NCI-H1436 treated with DMSO at 0.1 percent for 48 hours (cell line): ENCODE data around the gene GLIS1.

ENCODE experiments used
- DNase-seq: peaks from one replicate; lab custom pipeline; 2025; lab: John Stamatoyannopoulos, UW

The GLIS1 gene

DNA sequence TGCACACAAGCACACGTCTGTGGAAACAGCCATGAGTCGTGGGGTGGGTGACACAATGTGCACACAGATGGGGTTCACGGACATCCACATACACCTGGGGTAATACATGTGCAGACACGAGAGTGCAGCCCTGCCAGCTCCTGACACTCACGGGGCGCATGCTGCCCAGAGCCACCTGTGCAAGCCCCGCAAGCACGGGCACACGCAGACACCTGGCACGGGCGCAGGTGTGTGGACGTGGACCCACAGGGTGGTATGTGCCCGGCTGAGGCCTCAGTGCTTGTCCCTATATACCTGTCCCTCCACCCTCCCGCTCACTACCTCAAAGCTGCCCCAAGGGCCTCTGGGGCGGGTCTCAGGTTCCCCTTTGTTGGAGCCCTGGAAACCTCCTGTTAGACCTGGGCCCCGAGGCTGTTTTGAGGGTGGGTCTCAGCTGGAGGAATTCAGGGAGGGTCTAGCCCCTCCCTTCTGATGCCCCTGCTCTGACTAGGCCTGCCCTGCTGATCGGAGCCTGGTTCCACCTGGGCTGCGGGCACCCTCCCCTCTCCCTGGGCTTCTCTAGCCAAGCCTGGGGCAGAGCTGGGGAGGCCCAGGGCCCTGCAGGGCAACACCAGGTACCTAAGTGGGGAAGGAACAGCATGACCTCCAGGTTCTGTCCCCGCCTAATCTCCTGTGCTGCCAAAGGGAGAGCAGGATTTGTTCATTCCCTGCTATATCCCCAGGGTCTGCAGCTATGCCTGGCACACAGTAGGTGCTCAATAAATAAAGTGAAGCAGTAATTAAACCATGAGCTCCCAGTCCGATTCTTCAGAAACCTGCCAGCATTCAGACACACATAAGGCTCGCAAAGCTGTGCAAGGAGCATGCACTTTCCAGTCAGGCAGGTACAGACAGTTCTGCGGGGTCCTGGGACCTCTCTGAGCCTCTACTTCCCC lies 230.6 kb downstream of the GLIS1 start:
- no peak for DNase-seq

DNA sequence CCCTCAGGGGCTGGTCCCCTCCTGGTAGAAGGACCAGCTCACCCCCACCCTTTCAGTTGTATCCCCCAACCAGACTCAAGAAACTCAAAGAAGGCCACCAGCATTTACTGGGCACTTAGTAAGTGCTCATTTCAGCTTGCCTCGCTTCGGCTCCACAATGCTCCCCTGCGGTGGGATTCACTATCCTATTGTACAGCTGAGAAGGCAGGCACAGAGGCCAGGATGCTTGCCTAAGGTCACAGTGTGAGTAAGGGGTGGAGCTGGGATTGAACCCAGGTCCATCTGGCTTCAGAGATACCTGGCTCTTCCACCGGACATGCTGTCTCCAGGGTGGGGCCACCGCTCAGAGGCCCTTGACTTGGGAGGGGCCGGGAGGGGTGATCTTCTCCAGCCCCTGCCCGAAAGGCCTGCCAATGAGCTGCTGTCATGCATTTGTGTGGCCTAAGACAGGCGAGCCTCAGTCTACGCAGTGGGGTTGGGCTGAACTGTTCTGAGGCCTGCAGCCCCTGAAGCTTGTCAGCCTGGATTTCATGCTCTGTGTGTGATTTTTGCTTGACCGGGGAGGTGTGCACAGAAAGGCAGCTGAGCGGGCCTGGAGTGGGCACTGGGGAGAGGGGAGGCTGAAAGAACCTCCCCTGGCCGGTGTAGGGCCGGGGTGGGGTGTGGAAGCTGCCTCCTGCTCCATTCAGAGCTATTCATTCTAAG lies 231.7 kb downstream of the GLIS1 start:
- DNase-seq, result no peak

DNA sequence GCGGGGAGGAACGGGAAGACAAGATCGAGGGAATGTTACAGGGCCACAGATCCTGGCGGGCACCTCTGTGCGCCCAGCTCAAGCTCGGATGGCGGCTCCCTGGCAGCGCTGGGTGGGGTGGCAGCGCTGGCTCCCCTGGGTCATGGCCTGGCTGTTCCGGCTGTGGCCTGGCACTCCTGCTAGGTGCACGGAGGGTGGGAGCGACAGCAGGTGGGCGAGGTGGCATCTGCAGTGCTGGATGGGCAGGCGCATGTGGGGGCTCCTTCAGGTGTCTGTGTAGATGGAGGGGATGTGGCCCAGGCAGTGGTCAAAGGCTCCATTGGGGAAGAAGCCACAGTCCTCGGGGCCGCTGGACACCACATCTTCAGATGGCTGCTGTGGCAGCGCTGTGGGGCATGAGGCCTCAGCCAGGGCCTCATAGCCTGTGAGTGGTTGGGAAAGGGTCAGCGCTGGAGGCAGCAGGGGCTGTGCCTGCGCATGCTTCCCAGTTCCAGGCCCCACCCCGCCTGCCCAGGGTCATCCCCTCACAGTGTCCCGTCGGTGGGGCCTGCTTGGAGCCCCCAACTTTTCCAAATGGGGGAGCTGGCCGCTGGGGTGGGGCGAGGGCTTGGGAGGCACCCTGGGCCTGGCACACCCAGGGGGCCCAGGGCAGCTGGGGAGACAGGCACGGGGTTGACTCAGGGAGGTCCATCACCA lies 232.5 kb downstream of the GLIS1 start:
- DNase-seq, result no peak

DNA sequence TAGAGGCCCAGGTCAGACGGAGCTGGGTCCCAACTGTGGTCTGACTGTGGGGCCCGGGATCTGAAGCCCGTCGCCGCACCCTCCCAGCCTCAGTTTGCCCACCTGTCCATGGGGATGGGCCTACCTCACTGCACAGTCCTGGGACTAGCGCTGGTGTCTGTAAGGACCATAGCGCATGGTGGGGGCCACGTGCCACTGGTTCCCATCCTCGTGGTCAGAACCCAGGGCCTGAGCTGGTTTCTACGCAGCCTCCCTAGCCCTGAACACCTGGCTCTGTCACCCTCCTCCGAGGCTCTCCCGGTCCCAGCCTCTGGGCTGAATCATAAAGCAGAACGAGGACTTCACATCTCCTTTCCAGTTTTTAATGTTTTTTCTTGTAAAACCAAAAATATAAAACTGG lies 233.1 kb downstream of the GLIS1 start:
- DNase-seq, result no peak

DNA sequence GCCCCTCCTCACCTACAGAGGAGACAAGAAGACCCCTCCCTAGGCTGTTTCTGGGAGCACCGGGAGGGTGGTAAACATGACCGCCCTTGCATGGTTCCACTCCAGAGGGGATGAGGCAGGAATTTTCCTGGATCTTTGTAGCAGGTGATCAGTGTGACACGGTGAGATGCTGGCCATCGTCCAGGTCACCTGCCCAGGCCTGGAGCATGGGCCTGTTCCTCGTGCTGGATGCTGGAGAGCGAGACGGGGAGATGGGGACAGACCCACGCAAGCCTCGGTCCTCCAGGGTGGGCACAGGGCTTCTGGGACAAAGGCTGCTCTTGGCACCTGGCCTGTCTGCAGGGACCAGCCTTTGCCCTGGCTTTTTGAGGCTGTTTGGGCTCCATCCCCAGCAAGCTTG lies 233.6 kb downstream of the GLIS1 start:
- no peak for DNase-seq

DNA sequence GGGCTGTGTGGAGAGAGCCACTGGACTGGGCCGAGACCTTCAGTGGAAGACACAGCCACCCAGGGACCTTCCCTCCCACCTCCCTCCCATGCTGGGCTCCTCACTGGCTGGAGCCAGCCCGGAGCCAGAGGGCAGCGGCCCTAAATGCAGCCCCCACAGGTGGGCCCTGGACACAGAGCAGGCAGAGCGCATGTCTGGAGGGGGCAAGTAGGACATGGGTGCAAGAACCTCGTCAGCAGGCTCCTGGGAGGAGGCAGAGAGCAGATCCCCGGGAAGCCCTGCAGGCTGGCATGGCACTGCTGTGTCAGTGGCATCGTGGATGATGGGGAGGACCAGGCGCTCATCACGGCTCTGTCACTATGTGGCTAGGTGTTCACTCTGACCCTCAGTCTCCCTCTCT lies 234.1 kb downstream of the GLIS1 start:
- DNase-seq, result no peak

DNA sequence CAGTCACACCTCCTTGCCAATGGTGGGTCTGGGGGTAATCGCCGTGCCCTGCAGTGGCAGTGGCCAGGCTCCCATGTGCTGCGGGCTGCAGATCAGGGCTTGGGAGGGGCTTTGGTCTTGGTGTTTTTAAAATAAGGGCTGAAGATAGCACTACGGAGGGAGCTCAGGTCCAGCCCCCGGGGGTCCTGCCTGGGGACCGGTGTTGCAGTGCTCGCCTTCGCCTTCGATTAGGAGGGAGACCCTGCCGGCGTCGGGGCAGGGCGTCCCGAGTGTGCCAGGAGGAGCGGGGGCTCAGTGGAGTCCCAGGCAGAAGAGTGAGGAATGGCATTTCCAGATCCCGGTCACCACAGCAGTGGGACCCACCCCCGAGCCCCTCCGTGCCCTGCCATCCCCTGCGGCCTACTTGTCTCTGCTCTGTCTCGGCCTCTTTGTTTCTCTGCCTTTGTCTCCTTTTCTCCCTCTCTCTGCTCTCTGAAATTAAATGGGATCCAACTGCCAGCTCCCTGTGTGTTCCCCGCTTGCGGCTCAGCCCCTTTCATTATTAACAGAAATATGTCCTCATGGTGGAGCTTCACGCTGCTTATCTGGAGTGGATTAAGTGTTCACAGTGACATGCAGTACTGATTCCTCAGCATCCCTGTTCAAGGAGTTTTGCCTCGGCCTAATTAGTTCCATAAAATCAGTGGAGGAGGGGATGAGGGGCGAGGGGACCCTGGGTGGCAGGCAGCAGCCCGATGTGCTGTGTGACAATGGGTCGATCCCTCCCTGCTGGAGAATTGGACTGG lies 235.3 kb downstream of the GLIS1 start:
- no peak for DNase-seq

DNA sequence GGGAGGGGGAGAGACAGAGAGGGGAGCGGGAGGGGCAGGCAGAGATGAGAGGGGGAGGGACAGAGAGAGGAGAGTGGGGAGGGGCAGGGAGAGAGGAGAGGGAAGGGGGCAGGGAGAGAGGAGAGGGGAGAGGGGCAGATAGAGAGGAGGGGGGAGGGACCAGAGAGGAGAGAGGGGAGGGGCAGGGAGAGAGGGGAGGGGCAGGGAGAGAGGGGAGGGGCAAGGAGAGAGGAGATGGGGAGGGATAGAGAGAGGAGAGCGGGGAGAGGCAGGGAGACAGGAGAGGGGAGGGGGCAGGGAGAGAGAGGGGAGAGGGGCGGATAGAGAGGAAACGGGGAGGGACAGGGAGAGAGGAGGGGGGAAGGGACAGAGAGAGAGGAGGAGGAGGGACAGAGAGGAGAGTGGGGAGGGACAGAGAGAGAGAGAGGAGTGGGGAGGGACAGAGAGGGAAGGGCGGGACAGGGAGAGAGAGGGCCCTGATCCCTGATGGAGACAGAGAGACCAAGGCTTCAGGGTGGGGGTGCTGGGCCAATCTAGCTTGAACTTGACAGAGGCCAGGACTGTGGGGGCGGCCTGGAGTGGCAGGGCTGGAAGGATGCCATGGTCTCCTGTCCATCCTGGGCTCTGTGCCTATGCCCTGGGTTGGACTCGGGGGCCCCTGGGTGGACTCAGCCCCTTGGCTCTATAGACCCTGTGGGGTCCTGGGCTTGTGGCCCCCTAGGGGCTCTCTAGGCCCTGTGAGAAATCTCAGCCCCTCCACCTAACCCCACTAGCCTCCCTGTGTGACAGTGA lies 236.1 kb downstream of the GLIS1 start:
- DNase-seq, result peak; percentile 9

DNA sequence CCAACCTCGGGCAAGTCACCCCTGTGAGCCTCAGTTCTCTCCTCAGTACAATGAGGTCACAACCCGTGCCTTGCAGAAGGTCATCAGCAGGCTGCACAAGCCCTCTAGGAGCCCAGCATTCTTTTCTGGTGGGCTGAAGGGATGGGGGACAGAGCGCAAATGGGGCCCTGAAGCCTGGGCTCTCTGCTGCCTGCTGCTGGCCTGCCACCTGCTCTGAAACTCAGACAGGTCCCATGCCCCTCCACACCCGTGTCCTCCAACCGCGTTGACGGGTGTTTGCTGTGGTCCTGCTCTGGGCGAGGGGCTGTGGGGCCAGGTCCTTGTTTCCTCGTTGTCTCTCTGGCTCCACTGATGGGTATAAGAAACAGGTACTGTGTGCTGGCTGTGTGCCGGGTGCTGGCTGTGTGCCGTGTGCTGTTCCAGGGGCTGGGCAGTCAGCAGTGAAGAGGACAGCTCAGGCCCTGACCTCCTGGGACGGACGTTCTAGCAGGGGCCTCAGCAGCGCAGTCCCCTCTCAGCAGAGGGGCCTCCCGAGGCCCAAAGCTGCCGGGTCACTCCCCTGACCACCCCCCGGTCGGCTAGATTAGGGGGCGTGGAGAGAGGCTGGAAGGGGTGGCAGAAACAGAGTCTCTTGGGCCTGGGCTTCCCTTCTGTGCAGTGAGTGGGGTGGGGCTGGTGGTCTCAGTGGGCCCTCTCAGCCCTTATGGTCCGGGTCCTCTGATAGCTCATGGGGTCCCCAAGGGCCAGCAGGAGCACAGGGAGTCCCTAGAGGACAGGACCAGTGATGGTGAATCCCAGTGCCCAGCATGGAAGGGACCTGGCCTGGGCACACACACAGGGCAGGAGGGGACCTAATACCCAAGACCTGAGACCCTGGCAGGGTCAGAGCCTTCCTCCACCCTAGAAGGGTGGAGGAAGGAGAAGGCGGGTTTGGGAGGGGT lies 237.6 kb downstream of the GLIS1 start:
- DNase-seq, result no peak

DNA sequence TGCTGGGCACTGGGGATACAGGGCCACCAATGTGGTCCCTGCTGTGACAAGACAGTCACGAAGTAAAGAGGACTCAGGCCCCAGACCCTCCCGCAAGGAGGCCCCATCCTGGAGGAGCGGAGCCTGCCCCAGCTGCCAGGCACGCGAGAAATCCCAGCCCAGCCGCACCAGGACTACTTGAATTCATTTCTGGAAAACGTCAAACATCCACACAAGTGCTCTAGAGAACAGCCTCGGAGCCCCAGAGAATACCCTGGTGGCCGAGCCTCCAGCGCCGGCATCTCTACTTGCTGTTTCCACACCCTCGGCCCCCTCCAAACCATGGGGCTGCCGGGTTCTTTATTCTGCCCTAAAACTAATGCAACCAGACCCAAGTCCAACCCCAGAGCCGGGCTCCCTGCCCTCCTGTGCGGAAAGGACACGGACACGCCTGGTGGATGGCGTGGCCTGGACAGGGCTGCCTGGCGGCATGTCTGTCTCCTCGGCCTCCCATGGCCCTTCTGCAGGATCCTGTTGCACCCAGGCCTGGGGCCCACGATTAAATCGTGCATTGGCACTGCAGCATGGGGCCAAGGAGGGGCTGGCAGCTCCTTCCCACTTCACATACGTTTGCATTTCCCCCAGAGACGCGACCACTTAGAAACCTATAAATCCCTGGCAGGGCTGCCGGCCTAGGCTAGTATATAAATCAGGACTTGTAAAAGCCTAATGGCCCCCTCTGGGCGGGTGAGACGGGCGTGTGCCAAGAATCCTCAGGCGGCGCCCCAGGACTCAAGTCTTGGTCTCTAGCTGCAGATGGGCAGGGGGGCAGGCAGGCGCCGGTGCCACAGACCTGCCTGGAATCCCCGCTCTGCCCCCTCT lies 238.5 kb downstream of the GLIS1 start:
- peak; percentile 12 for DNase-seq

DNA sequence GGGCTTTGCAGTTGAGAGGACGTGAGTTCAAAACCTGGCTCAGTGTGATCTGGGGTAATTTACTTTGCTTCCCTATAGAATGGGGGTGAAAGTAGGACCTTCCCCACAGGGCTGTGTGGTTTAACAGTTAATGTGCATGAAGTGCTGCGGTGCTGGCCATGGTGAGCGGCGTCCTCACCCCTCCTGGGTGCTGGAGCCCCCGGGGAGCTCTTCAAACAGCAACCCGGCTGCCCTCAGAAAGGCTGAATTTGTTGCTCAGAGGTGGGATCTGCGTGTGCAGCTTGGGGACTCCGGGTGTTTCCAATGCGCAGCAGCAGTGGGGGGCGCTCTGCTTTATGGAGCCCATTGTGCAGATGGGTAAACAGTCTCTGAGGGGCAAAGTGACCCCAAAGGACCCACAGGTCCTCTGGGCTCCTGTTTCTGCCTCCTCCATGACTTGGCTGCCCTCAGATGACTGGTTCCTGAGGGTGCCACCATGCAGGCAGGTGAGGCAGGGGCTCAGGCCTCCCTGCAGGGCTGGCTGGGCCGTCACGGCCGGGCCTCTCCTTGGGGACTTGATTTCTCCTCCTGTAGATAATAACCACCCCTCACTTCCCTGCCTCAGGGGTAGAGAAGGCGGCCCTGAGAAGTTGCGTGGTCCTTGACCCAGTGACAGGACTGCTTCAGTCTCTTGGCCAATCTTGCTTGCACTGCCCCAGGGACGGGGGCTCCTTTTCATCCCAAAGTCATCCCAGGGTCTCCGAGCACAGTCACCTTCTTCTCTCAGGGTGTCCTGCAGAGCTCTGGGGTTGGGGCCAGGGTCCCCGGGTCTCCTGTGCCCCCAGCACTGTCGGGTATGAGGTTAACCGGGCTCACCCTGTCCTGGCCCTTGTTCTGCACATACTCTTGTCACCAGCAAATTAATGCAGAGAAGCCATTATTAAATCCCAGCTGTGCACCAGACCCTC lies 239.4 kb downstream of the GLIS1 start:
- DNase-seq, result no peak

DNA sequence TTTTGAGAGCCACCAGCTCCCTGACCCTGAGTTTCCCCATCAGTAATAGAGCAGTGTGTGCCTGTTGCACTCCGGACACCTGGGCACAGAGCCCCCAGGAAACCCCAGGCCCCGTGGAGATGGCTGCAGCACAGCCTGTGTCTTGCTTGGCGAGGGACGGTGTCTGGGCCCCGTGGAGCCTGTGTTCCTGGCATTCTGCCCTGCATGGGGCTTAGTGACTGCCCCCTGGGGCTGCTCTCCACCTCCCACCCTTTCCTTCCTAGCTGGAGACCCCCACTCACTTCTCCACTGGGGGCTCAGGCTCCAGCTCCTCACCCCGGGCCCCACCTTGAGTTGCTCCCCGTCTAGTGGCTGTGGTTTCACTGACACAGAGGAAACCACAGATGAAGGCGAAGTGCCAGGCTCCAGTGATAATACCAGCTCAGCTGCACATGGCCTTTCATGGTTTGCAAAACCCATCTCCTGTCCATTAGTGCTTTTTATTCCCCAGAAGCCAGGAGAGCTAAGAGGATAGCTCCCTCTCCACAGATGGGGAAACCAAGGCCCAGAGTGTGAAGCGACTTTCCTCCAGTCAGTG lies 240.3 kb downstream of the GLIS1 start:
- DNase-seq, result no peak

DNA sequence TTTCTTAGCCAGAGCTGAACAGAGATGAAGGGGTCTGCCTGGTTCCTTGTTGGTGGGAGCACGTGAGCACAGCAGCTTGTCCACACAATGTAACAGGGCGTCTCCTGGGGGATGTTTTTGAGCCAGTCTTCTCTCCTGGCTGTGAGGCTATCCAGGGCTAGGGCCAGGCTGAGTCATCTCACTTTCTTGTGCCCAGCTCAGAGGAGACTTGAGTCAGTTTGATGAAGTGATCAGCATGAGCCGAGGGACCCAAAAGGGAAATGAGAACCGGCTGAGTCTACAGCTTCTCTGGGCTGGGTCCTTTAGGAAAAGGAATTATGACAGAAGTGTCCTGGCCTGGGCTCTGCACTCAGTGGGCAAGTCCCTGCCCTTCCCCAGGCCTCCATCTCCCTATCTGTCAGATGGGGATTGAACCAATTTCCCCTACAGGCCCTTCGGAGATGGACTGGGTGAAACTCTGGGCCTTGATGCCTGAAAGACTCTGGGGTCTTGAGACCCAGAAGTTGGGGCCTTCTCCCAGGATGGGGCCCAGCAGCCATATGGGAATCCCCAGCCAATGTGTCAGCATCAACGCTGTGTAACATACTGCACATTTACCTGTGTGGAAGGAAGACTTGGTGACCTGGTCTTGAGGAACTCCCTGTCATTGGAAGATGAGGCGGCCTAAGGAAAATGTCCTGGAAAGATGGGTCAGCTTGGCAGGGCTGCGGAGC lies 243.2 kb downstream of the GLIS1 start:
- DNase-seq, result no peak

DNA sequence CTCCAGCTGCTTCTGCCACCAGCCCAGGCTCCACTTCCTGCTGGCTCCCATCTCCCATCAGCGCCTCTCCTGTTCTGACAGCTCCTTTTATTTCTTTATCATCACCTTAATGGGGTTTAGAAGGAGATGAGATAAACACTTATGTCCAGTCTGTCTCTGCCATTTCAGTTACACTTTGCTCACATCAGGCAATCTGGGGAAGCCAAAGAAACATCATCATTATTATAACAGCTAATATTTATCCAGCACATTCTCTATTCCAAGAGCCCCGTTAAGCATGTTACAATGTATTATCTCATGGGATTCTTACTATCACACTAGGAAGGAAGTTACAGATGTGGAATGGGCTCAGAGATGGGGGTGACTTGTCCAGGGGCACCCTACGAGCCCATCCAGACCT lies 248.6 kb downstream of the GLIS1 start:
- no peak for DNase-seq

DNA sequence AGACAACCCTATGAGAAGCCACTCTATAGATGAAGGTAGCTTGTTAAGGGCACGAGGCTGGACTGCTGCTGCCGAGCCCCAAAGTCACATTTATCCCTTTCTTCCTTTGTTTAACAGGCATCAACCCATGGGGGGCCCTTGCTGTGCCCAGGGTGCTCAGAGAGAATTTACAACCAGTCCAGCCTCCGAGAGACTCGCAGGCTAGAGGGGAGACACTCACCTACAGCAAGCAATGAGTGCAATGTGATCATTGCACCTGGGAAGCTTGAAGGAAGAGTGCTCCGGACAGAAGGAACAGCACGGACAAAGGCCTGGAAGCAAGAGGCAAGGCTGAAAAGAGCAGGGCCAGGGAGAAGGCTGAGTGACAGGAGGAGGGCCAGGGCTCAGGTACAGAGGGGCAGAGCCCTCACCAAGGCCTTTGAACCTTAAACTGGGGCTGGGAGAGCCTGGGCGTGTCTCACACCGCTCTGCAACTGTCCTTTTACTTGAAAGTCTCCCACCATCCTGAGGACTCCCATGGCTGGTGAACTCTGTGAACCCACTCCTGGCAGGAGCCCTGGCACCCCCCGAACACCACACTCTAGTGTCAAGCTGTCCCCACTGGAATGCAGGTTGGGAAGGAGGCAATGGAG lies 252.5 kb downstream of the GLIS1 start:
- DNase-seq, result no peak
